ENCODE measurements around the gene DGKK. TPM values are rescaled to one million over a fixed set of nuclear protein-coding genes. Genes with fewer than 3 reads are reported as not detected.

DGKK gene, protein sequence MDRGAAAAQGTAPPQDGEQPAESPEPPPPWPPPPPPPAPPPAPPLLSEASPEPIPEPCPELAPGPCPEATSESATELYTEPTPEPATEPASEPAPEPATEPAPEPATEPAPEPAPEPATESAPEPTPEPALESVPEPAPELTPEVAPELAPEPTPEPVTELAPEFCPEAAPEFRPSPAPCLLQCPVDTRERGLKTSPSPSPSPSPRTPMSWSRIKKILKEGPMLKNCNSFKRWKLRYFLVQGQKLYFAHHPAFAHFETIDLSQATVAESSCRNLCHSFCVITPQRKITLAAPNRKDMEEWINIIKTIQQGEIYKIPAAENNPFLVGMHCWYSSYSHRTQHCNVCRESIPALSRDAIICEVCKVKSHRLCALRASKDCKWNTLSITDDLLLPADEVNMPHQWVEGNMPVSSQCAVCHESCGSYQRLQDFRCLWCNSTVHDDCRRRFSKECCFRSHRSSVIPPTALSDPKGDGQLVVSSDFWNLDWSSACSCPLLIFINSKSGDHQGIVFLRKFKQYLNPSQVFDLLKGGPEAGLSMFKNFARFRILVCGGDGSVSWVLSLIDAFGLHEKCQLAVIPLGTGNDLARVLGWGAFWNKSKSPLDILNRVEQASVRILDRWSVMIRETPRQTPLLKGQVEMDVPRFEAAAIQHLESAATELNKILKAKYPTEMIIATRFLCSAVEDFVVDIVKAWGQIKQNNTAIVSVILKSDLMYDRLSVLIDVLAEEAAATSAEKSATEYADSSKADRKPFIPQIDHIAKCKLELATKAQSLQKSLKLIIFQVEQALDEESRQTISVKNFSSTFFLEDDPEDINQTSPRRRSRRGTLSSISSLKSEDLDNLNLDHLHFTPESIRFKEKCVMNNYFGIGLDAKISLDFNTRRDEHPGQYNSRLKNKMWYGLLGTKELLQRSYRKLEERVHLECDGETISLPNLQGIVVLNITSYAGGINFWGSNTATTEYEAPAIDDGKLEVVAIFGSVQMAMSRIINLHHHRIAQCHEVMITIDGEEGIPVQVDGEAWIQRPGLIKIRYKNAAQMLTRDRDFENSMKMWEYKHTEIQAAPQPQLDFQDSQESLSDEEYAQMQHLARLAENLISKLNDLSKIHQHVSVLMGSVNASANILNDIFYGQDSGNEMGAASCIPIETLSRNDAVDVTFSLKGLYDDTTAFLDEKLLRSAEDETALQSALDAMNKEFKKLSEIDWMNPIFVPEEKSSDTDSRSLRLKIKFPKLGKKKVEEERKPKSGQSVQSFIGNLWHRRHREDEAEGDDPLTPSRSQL
- total RNA-seq = not detected

DNA sequence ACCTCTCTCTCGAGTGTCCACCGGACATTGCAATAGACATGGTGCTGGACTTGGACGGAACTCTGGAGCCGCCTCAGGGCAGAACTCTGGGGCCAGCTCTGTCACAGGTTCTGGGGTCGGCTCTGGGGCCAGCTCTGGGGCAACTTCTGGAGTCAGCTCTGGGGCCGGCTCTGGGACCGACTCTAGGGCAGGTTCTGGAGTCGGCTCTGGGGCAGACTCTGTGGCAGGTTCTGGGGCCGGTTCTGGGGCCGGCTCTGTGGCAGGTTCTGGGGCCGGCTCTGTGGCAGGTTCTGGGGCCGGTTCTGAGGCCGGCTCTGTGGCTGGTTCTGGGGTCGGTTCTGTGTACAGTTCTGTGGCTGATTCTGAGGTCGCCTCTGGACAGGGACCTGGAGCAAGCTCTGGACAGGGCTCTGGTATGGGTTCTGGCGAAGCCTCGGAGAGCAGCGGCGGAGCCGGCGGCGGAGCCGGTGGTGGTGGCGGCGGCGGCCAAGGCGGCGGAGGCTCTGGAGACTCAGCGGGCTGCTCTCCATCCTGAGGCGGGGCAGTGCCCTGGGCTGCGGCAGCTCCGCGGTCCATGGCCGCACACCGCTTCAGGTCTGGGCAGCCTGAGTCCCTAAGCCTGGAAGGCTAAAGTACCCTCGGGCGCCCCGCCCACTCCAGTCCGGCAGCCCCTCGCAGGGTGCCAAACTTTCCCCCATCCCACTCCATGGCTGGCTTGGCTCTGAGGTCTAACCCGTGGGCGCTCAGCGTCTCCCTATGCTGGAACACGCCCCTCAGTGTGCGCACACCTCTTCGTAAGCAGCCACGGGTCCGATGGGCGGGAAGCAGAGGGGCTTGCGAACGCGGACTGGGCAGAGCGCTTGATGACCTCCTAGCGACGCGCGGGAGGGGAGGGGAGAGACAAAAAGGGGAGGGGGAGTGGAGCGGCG lies at the start of gene DGKK:
DGKK (minus strand) TSS at position 723 of the 929 bp plus-strand sequence; CDS start at position 576, 147 bp downstream.
- no peak for ATAC-seq
- H3K4me1 Mint-ChIP-seq = no peaks in the 10 kb centered on the region
- peaks cover 1% of the 10 kb centered on the region for H3K36me3 Mint-ChIP-seq
- no peak within 1 kb of the TSS for H3K4me3 Mint-ChIP-seq
- no peaks in the 10 kb centered on the region for H3K9me3 Mint-ChIP-seq (ENCODE audit: low read depth)
- no peak for DNase-seq
- peaks cover 62% of the 10 kb centered on the region for H3K27me3 Mint-ChIP-seq
- CTCF ChIA-PET = no interaction called here
- H3K27ac Mint-ChIP-seq = no peak within 1 kb of the TSS

DNA sequence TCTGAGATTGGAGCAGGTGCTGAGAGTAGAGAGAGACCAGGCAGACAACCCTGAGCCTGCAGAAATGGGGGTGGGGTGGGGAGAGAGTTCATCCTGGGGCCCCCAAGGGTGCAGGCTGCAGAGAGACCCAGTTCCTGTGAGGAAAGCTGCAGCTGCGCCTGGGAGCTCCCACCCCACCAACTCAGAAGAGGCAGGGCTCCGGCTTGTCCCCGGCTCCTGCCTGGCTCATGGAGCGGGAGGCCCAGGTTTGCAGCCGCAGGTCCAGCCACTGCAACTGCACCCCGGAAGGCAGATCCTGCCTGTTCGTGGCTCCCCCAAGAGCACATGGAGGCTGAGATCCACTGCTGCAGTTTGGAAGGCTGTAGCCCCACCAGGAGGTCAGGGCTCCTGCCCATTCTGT lies 44.2 kb upstream of the DGKK start:
- peaks cover 2% of the 10 kb centered on the region for H3K27me3 Mint-ChIP-seq
- H3K36me3 Mint-ChIP-seq = no peaks in the 10 kb centered on the region
- CTCF ChIA-PET = no interaction called here
- H3K27ac Mint-ChIP-seq = no peak overlapping the region
- no peak overlapping the region for H3K4me3 Mint-ChIP-seq
- no peak for DNase-seq
- no peaks in the 10 kb centered on the region for H3K9me3 Mint-ChIP-seq (ENCODE audit: low read depth)
- no peaks in the 10 kb centered on the region for H3K4me1 Mint-ChIP-seq
- ATAC-seq = no peak

DNA sequence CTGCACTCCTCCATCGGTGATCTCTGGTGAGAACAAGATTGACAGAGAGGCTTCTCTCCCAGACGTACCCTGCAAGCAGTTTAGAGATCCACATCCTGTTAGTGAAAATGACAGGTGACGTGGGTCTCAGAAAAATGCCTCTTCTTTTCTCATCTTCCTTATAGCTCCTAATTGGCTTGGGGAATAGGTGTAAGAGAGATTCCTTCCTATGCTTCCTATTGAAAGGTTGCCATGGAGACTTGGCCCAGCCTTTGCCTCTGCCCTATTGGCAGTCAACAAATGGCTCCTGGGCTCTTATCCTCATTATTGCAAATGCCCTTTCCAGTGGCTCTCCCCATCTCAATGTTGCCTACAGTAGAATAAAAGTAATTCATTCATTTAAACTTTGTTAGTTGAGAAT lies 26.5 kb upstream of the DGKK start:
- CTCF ChIA-PET = no interaction called here
- Mint-ChIP-seq H3K4me3 (no peak overlapping the region), H3K9me3 (ENCODE audit: low read depth) (no peaks in the 10 kb centered on the region), H3K27ac (no peak overlapping the region), H3K36me3 (no peaks in the 10 kb centered on the region), H3K4me1 (no peaks in the 10 kb centered on the region), H3K27me3 (peaks cover 2% of the 10 kb centered on the region)
- no peak for DNase-seq
- ATAC-seq = no peak

- no peak overlapping the region for H3K27ac Mint-ChIP-seq
- H3K36me3 Mint-ChIP-seq = no peaks in the 10 kb centered on the region
- CTCF ChIA-PET = no interaction called here
- no peaks in the 10 kb centered on the region for H3K9me3 Mint-ChIP-seq (ENCODE audit: low read depth)
- DNase-seq (no peak), ATAC-seq (no peak)
- H3K4me1 Mint-ChIP-seq = no peaks in the 10 kb centered on the region
- H3K4me3 Mint-ChIP-seq = no peak overlapping the region
- H3K27me3 Mint-ChIP-seq = peaks cover 8% of the 10 kb centered on the region
Observed at GRCh38 chrX:50495616-50496015, 25.0 kb upstream of the DGKK start.

GRCh38 chrX:50492720-50493119 lies 22.1 kb upstream of the DGKK start:
- Mint-ChIP-seq H3K4me3 (no peak overlapping the region), H3K27me3 (peaks cover 6% of the 10 kb centered on the region), H3K27ac (no peak overlapping the region), H3K9me3 (ENCODE audit: low read depth) (no peaks in the 10 kb centered on the region), H3K4me1 (no peaks in the 10 kb centered on the region), H3K36me3 (no peaks in the 10 kb centered on the region)
- no peak for DNase-seq
- ATAC-seq = no peak
- CTCF ChIA-PET = no interaction called here

GRCh38 chrX:50484662-50485061 lies 14.0 kb upstream of the DGKK start:
- ATAC-seq (no peak), DNase-seq (no peak)
- H3K4me3 Mint-ChIP-seq = no peak overlapping the region
- peaks cover 3% of the 10 kb centered on the region for H3K4me1 Mint-ChIP-seq
- no peaks in the 10 kb centered on the region for H3K36me3 Mint-ChIP-seq
- peaks cover 3% of the 10 kb centered on the region for H3K27me3 Mint-ChIP-seq
- H3K9me3 Mint-ChIP-seq (ENCODE audit: low read depth) = no peaks in the 10 kb centered on the region
- CTCF ChIA-PET = no interaction called here
- no peak overlapping the region for H3K27ac Mint-ChIP-seq

- no peaks in the 10 kb centered on the region for H3K36me3 Mint-ChIP-seq
- H3K9me3 Mint-ChIP-seq (ENCODE audit: low read depth) = no peaks in the 10 kb centered on the region
- no peak for ATAC-seq
- no peak overlapping the region for H3K27ac Mint-ChIP-seq
- DNase-seq = no peak
- H3K4me1 Mint-ChIP-seq = peaks cover 3% of the 10 kb centered on the region
- CTCF ChIA-PET = no interaction called here
- H3K4me3 Mint-ChIP-seq = no peak overlapping the region
- H3K27me3 Mint-ChIP-seq = peaks cover 3% of the 10 kb centered on the region
Observed at GRCh38 chrX:50483283-50483682, 12.7 kb upstream of the DGKK start.

- ATAC-seq = no peak
- CTCF ChIA-PET = no interaction called here
- Mint-ChIP-seq H3K27me3 (peaks cover 40% of the 10 kb centered on the region), H3K27ac (no peak overlapping the region), H3K36me3 (peaks cover 1% of the 10 kb centered on the region), H3K4me1 (no peaks in the 10 kb centered on the region), H3K9me3 (ENCODE audit: low read depth) (no peaks in the 10 kb centered on the region), H3K4me3 (no peak overlapping the region)
- DNase-seq = no peak
Observed at GRCh38 chrX:50475208-50475607, 4.6 kb upstream of the DGKK start.

DNA sequence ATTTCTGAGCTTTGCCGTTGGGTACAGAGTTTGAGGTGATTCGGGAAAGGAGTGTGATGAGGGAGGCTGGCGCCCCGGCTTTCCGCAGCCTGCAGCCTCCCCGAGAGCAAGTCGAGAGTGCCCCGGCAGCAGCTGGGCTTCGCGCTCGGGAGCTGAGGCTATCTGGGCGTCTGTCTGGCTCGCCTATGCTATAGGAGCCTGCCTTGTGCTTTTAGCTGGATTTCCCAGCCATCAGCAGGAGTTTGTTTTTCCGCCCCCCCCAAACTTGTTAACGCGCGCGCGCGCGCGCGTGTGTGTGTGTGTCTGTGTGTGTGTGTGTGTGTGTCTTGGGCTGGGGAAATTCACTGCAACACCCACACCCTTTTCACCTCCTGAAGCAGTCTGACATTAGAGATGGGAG lies 765 bp upstream of the DGKK start:
- CTCF ChIA-PET = no interaction called here
- no peak overlapping the region for H3K4me3 Mint-ChIP-seq
- no peaks in the 10 kb centered on the region for H3K9me3 Mint-ChIP-seq (ENCODE audit: low read depth)
- no peaks in the 10 kb centered on the region for H3K4me1 Mint-ChIP-seq
- H3K27ac Mint-ChIP-seq = no peak overlapping the region
- H3K27me3 Mint-ChIP-seq = peaks cover 61% of the 10 kb centered on the region
- ATAC-seq (no peak), DNase-seq (no peak)
- H3K36me3 Mint-ChIP-seq = peaks cover 1% of the 10 kb centered on the region

GRCh38 chrX:50469206-50469605 lies 1.4 kb downstream of the DGKK start:
- CTCF ChIA-PET = no interaction called here
- no peak overlapping the region for H3K4me3 Mint-ChIP-seq
- H3K4me1 Mint-ChIP-seq = no peaks in the 10 kb centered on the region
- no peak overlapping the region for H3K27ac Mint-ChIP-seq
- ATAC-seq = no peak
- H3K27me3 Mint-ChIP-seq = peaks cover 66% of the 10 kb centered on the region
- no peaks in the 10 kb centered on the region for H3K9me3 Mint-ChIP-seq (ENCODE audit: low read depth)
- no peak for DNase-seq
- peaks cover 1% of the 10 kb centered on the region for H3K36me3 Mint-ChIP-seq

- Mint-ChIP-seq H3K27ac (no peak overlapping the region), H3K9me3 (ENCODE audit: low read depth) (no peaks in the 10 kb centered on the region), H3K27me3 (peaks cover 13% of the 10 kb centered on the region), H3K4me1 (no peaks in the 10 kb centered on the region), H3K4me3 (no peak overlapping the region), H3K36me3 (no peaks in the 10 kb centered on the region)
- ATAC-seq (no peak), DNase-seq (no peak)
- CTCF ChIA-PET = no interaction called here
Observed at GRCh38 chrX:50459615-50460014, 11.0 kb downstream of the DGKK start.

DNA sequence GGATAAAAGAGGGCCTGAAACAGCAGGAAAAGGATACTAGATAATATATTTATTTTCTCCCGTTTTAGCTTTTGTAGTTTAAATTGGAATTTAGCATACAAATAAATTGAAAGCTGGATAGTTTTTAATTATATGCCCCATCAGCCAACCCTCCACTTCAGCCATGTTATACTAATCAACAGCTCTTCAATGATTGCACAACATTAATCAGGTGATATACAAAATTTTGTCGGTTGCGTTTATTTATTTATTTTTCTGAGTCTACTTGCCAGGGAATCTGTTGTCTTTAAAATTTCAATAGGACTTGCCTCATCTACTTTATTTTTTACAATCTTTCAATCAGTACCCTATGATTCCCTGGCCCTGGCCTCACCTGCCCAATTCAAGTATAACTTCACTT lies 12.1 kb downstream of the DGKK start:
- H3K4me1 Mint-ChIP-seq = no peaks in the 10 kb centered on the region
- no peak overlapping the region for H3K27ac Mint-ChIP-seq
- no peak overlapping the region for H3K4me3 Mint-ChIP-seq
- ATAC-seq (no peak), DNase-seq (no peak)
- CTCF ChIA-PET = no interaction called here
- H3K27me3 Mint-ChIP-seq = peaks cover 15% of the 10 kb centered on the region
- H3K9me3 Mint-ChIP-seq (ENCODE audit: low read depth) = no peaks in the 10 kb centered on the region
- H3K36me3 Mint-ChIP-seq = no peaks in the 10 kb centered on the region
